GM18909 (cell line): ENCODE measurements around the gene TAPT1.
"Not testable (repeated sequence)": the region's sequence is repeated elsewhere in the genome, so short reads cannot be mapped to it uniquely, and the experiment has no call there.

Source experiments
- ATAC-seq: cut with Tn5 transposase; IDR thresholded peaks from one replicate; pipeline ENCODE4 v1.9.1; 2021; ENCODE audit warnings: mild to moderate bottlenecking; ENCODE audit not compliant: unreplicated experiment, poor library complexity

The TAPT1 gene, protein sequence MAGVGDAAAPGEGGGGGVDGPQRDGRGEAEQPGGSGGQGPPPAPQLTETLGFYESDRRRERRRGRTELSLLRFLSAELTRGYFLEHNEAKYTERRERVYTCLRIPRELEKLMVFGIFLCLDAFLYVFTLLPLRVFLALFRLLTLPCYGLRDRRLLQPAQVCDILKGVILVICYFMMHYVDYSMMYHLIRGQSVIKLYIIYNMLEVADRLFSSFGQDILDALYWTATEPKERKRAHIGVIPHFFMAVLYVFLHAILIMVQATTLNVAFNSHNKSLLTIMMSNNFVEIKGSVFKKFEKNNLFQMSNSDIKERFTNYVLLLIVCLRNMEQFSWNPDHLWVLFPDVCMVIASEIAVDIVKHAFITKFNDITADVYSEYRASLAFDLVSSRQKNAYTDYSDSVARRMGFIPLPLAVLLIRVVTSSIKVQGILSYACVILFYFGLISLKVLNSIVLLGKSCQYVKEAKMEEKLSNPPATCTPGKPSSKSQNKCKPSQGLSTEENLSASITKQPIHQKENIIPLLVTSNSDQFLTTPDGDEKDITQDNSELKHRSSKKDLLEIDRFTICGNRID

DNA sequence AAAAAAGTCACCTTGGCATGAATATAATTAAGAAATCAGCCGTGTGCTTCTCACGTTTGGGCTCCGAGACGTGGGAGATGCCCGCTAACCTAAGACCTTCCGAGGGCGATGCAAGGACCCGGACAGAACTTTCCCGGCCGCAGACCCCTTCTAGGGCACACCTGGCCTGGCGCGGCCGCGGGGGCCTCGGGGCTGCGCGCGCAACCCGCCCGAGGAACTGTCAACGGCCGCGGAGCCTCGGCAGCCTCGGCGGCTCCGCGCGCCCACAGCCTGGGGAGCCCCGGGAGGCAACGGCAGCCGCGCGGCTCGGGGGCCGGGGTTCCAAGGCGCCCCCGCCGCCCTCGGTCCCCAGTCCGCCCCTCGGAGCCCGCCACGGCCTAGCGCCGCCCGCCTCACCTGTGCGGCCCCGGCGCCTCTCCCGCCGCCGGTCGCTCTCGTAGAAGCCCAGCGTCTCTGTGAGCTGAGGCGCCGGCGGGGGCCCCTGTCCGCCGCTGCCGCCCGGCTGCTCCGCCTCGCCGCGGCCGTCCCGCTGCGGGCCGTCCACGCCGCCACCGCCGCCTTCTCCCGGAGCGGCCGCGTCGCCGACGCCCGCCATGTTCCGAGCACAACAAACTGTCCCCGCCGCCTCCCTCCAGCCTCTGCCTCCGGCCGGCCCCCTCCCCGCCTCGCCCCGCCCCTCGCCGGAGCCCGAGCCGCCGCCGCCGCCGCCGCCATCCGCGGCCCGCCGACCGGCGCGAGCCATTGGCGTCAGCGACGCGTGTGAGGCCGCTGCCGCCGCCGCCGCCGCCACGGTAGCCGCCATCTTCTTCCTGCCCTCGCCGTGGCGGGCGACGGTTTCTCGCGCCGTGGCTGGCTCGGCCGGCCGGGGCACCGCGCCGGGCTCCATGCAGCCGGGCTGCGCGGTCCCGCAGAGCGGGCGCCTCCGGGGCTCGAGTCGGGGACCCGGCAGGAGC lies at the start of gene TAPT1:
TAPT1 (minus strand) TSS at position 609 of the 953 bp plus-strand sequence; CDS start at position 595, 14 bp downstream.
- ATAC-seq: peak; percentile 71

GRCh38 chr4:16271411-16271810 lies 45.1 kb upstream of the TAPT1 start:
- ATAC-seq: no peak

DNA sequence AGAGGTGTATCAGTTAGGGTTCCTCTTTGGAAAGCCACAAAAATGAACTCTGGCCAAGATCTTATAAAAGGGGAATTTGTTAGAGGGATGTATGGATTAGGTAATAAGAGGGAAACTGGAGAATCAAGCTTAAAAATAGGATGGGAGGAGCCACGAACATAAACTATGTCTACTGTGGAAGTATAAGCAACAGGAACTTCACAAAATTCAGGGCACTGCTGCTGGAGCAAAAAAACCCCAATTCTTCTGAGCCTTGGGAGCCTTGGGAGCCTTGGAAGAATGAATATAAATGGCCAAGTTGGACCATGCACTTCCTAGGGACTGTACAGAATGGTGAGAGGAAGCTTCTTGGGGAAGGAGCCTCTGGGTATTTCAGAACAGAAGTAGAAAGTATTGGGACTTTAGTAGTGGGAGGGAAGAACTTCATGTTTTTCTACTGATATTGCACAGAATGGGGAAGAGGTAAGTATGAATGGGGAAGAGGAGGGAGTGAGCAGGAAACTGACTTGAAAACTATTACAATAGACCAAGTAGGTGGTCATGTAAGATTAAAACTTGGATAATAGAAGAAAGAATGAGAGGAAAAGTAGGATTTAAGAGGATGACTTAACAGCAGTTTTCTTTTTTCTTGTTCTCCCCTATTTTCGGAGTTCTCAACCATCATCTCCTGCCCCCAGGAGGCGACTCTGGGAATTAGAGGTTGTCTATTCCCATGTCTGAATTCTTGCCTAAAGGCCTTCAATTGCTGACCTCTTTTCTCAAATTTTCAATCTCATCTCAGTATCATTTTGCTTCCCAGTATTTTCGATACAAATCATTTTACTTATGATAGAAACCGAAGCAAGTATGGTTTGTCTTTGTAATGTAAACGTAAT lies 44.4 kb upstream of the TAPT1 start:
- ATAC-seq: no peak

GRCh38 chr4:16269742-16270453 lies 43.6 kb upstream of the TAPT1 start:
- not testable (repeated sequence) for ATAC-seq

DNA sequence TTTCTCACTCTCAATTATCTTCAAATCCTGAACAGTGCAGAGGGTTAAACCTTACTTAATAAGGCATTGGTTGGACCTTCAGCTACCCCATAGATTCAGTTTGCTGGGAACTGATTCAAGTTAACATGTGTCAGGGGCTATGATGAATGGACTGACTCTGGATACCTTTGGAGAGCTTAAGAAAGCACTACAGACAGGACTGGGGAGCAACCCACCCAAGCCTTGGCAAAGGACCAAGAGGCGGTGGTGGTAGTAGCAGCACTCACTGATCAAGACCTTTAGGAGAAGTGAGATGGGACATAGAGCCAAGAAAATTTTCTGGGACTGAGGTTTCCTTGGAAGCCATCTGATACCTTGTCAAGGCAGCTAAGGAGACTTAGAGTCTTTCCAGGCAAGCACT lies 43.0 kb upstream of the TAPT1 start:
- ATAC-seq: no peak

GRCh38 chr4:16268290-16268689 lies 42.0 kb upstream of the TAPT1 start:
- no peak for ATAC-seq

- no peak for ATAC-seq
Measured at GRCh38 chr4:16267639-16268038, 41.4 kb upstream of the TAPT1 start.

DNA sequence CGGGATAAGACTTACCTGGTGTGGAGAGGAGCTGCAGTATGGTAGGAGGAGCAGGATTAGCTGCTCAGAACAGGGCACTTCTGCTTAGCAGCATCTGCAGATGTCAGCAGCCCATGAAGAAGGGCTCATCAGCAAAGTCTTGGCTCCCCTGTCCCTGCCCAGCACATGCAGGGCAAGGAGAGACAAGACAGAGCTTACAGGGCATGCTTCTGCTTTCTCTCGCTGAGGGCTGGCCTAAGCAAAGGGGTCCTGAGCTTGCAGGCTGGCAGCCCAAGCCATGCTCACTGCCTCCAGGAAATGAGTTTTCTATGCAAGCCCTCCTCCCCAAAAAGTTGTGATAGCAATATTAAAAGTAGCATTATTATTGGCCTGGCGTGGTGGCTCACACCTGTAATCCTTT lies 39.5 kb upstream of the TAPT1 start:
- no peak for ATAC-seq

GRCh38 chr4:16264798-16265197 lies 38.5 kb upstream of the TAPT1 start:
- peak; percentile 70 for ATAC-seq

DNA sequence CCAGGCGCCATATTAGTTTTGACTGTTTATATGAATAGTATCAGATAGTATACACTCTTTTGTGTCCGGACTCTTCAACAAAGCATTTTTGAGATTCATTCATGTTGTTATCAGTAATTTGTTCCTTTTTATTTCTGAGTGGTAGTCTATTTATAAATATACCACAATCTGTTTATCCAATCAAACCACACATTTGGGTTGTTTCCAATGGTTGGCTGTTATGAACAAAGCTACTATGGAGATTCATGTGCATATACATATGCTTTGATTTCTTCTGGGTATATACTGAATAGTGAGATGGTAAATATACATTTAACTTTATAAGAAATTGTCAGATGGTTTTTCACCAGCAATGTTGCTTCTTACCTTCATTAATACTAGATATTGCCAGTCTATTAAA lies 36.8 kb upstream of the TAPT1 start:
- no peak for ATAC-seq

GRCh38 chr4:16262188-16262587 lies 35.9 kb upstream of the TAPT1 start:
- ATAC-seq: no peak

GRCh38 chr4:16261313-16261878 lies 35.1 kb upstream of the TAPT1 start:
- ATAC-seq: no peak

DNA sequence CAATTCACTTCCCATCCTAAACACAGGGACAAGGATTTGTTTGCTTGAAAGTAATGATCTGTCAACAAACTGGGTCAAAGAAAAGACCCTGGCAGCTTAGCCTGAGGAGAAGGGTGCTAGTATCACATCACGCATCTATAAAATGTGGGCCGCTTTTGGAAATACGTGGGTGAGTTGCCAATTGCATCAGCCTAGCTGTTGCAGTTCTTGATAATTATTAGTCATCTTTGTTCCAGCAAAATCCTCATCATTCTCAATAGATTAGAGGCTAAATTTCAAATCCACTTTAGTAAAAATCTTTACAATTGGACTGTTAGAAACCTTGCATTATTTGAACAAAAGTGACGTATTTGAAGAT lies 33.6 kb upstream of the TAPT1 start:
- ATAC-seq: no peak

DNA sequence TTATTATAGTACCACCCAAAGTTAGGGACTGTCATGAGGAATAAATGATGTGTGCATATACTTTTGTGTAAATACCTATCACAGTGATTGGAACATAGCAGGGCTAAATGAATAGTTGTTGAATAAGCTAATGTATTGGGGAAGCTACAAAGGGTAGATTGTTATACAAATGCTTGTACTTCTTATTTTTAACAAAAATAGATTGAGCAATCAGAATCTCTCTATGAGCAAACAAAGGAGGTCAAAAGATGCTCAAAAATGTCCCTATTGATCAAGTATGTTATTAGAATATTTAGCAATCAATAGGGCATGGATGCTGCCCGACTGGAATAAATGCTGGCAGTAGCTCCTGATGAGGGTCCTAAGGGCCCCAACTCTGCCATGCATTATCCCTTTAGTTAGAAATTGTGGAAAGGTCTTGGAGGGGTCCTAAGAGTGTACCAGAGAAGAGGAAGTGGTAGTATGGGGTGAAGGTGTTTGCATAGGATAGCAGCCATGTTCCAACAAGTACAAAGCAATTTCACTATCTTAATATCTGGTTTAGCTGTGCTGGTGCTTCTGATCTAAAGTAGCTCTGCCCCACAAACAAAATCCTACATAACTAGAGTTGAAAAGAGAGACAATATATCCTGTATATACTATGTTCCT lies 33.1 kb upstream of the TAPT1 start:
- ATAC-seq: no peak

GRCh38 chr4:16257611-16258010 lies 31.3 kb upstream of the TAPT1 start:
- no peak for ATAC-seq

DNA sequence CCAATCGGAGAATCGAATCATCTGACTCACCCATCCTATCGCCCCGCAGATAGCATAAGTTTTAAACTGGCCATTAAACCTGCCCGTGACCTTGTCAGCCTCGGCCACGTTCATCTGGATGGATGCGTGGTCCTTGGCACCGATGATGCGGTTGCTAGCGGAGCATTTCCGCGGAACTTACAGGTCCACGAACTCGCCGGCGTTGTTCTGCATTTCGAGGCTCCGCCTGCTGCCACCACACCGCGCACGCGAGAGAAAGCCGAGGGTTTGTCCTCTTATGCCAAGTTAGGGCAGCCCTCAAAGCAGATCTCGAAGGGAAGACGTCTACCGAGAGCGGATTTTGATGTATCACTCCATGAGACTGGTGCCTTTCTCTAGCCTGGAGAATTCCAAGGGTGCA lies 30.1 kb upstream of the TAPT1 start:
- no peak for ATAC-seq

- no peak for ATAC-seq
Measured at GRCh38 chr4:16255730-16256129, 29.5 kb upstream of the TAPT1 start.

GRCh38 chr4:16253127-16253960 lies 27.1 kb upstream of the TAPT1 start:
- ATAC-seq: no peak
